ENCODE data around the gene KCNC3.
A peak's percentile ranks its signal among the peaks of the same experiment; 100 is the strongest.

Gene KCNC3

DNA sequence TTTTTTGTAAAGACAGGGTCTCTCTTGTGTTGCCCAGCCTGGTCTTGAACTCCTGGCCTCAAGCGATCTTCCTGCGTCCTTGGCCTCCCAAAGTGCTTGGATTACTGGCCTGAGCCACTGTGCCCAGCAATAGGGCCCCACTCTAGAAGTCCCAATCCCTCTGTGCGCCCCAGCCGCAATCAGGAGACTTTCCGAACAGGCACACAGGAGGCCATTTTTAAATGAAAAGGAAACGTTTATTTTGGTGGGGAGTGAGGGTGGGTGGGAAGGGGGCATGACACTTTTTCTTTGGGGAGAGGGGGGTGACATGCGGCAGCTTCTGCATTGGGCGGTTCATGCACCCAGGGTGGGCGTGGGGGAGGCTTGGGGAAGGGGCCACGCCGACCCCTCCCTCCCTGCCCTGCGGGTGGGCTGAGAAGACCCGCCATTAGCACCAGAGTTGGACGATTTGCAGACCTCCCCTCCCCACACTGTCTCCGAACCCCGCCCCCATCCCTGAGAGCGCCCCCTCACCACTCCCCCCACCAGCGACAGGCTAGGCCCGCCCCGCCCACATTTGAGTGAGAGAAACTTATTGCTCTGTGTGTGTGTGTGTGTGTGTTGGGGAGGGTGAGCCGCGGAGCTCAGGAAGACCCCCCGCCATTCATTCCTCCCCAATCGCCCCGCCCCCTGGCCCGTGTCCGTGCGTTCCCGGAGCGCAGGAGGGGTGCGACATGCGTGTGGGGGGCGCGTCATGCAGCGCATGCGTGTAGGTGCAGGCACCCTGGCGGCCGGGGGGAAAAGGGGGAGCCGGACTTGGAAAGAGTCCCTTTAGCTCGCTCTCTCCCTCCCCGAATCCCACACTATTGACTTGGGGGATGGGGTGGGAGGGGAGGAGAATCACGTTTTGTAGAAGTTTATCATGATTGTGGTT, 17.2 kb downstream of the KCNC3 start:
- ChIA-PET POLR2A (interaction anchor here (0.5 to 1.0 kb wide), 5 partner anchors 14 to 121 kb away, joined by 3 to 8 read pairs (median 4); partner anchors contain the start of gene KCNC3), CTCF (interaction anchor here (0.6 kb wide), 1 partner anchor 39 kb away, joined by 3 read pairs; no protein-coding TSS in a partner anchor)
- Histone ChIP-seq H3K27ac (ENCODE audit: extremely low read depth, low read depth, low read length) (no peak overlapping the region), H3K9me3 (ENCODE audit: control insufficient read depth, insufficient read depth, low read depth, low read length) (no peaks in the 10 kb centered on the region), H3K36me3 (ENCODE audit: control insufficient read depth in 2 of 2, insufficient read depth in 1 of 2, low read length in 2 of 2) (no peaks in the 10 kb centered on the region), H3K4me3 (ENCODE audit: low read depth, low read length) (peak overlapping the region; percentile 20), H3K4me1 (ENCODE audit: control insufficient read depth, insufficient read depth, low read length) (peaks cover 9% of the 10 kb centered on the region)
- TF ChIP-seq YY2 (tag by site-specific recombination; IDR thresholded peaks at IDR 0.05): peak; percentile 38; the same call in 1 of the 2 replicates
- TF ChIP-seq ZFHX2 (tag by site-specific recombination; conservative IDR thresholded peaks at IDR 0.05): peak; percentile 80
- TF ChIP-seq, protein P1, sequence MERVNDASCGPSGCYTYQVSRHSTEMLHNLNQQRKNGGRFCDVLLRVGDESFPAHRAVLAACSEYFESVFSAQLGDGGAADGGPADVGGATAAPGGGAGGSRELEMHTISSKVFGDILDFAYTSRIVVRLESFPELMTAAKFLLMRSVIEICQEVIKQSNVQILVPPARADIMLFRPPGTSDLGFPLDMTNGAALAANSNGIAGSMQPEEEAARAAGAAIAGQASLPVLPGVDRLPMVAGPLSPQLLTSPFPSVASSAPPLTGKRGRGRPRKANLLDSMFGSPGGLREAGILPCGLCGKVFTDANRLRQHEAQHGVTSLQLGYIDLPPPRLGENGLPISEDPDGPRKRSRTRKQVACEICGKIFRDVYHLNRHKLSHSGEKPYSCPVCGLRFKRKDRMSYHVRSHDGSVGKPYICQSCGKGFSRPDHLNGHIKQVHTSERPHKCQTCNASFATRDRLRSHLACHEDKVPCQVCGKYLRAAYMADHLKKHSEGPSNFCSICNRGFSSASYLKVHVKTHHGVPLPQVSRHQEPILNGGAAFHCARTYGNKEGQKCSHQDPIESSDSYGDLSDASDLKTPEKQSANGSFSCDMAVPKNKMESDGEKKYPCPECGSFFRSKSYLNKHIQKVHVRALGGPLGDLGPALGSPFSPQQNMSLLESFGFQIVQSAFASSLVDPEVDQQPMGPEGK (tag by site-specific recombination; IDR thresholded peaks at IDR 0.05): peak; percentile 89
- TF ChIP-seq ZNF23 (tag by site-specific recombination; IDR thresholded peaks at IDR 0.05; ENCODE audit: borderline replicate concordance): no peak
- TF ChIP-seq WT1 (tag by site-specific recombination; IDR thresholded peaks at IDR 0.05): 0 out of 2 replicates have a peak, but pooled peaks have one; percentile 17
- TF ChIP-seq, protein P2, sequence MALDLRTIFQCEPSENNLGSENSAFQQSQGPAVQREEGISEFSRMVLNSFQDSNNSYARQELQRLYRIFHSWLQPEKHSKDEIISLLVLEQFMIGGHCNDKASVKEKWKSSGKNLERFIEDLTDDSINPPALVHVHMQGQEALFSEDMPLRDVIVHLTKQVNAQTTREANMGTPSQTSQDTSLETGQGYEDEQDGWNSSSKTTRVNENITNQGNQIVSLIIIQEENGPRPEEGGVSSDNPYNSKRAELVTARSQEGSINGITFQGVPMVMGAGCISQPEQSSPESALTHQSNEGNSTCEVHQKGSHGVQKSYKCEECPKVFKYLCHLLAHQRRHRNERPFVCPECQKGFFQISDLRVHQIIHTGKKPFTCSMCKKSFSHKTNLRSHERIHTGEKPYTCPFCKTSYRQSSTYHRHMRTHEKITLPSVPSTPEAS (tag by site-specific recombination; IDR thresholded peaks at IDR 0.05): peak; percentile 61
- TF ChIP-seq IKZF3 (tag by site-specific recombination; IDR thresholded peaks at IDR 0.05): 0 out of 2 replicates have a peak, but pooled peaks have one; percentile 27
- TF ChIP-seq ZNF530 (tag by site-specific recombination; IDR thresholded peaks at IDR 0.05; ENCODE audit: low read depth): no peak
- TF ChIP-seq EGR2 (tag by site-specific recombination; IDR thresholded peaks at IDR 0.05; ENCODE audit: low read depth): peak; percentile 54
- TF ChIP-seq GLIS1 (tag by site-specific recombination; IDR thresholded peaks at IDR 0.05): peak; percentile 96
- TF ChIP-seq MZF1 (tag by site-specific recombination; IDR thresholded peaks at IDR 0.05; ENCODE audit: borderline replicate concordance): no peak
- TF ChIP-seq KLF10 (tag by site-specific recombination; IDR thresholded peaks at IDR 0.05): no peak
- TF ChIP-seq ZNF146 (tag by site-specific recombination; IDR thresholded peaks at IDR 0.05): no peak
- no peak for TF ChIP-seq MEIS1 (CRISPR knock-in tag; IDR thresholded peaks at IDR 0.05; ENCODE audit: borderline replicate concordance)
- peak; percentile 77 for TF ChIP-seq KLF9 (tag by site-specific recombination; IDR thresholded peaks at IDR 0.05; ENCODE audit: low read depth)
- TF ChIP-seq, protein P3, sequence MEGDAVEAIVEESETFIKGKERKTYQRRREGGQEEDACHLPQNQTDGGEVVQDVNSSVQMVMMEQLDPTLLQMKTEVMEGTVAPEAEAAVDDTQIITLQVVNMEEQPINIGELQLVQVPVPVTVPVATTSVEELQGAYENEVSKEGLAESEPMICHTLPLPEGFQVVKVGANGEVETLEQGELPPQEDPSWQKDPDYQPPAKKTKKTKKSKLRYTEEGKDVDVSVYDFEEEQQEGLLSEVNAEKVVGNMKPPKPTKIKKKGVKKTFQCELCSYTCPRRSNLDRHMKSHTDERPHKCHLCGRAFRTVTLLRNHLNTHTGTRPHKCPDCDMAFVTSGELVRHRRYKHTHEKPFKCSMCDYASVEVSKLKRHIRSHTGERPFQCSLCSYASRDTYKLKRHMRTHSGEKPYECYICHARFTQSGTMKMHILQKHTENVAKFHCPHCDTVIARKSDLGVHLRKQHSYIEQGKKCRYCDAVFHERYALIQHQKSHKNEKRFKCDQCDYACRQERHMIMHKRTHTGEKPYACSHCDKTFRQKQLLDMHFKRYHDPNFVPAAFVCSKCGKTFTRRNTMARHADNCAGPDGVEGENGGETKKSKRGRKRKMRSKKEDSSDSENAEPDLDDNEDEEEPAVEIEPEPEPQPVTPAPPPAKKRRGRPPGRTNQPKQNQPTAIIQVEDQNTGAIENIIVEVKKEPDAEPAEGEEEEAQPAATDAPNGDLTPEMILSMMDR (tag by site-specific recombination; IDR thresholded peaks at IDR 0.05): peak; percentile 51; the same call in 1 of the 2 replicates
- no peak for TF ChIP-seq ZNF335 (tag by site-specific recombination; conservative IDR thresholded peaks at IDR 0.05)
- no peak for TF ChIP-seq ZNF37A (tag by site-specific recombination; IDR thresholded peaks at IDR 0.05)
- no peak for TF ChIP-seq TCF7L2 (IDR thresholded peaks at IDR 0.05; ENCODE audit: borderline replicate concordance, low read depth, low read length)
- peak; percentile 86 for TF ChIP-seq GLIS2 (tag by site-specific recombination; IDR thresholded peaks at IDR 0.05)
- no peak for TF ChIP-seq ZNF548 (tag by site-specific recombination; IDR thresholded peaks at IDR 0.05)
- no peak for TF ChIP-seq ZNF16 (tag by site-specific recombination; IDR thresholded peaks at IDR 0.05; ENCODE audit: low read depth)
- TF ChIP-seq ZNF366 (tag by site-specific recombination; conservative IDR thresholded peaks at IDR 0.05): peak; percentile 42; the same call in 1 of the 2 replicates
- TF ChIP-seq, protein P4, sequence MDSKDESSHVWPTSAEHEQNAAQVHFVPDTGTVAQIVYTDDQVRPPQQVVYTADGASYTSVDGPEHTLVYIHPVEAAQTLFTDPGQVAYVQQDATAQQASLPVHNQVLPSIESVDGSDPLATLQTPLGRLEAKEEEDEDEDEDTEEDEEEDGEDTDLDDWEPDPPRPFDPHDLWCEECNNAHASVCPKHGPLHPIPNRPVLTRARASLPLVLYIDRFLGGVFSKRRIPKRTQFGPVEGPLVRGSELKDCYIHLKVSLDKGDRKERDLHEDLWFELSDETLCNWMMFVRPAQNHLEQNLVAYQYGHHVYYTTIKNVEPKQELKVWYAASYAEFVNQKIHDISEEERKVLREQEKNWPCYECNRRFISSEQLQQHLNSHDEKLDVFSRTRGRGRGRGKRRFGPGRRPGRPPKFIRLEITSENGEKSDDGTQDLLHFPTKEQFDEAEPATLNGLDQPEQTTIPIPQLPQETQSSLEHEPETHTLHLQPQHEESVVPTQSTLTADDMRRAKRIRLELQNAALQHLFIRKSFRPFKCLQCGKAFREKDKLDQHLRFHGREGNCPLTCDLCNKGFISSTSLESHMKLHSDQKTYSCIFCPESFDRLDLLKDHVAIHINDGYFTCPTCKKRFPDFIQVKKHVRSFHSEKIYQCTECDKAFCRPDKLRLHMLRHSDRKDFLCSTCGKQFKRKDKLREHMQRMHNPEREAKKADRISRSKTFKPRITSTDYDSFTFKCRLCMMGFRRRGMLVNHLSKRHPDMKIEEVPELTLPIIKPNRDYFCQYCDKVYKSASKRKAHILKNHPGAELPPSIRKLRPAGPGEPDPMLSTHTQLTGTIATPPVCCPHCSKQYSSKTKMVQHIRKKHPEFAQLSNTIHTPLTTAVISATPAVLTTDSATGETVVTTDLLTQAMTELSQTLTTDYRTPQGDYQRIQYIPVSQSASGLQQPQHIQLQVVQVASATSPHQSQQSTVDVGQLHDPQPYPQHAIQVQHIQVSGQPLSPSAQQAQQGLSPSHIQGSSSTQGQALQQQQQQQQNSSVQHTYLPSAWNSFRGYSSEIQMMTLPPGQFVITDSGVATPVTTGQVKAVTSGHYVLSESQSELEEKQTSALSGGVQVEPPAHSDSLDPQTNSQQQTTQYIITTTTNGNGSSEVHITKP (tag by site-specific recombination; IDR thresholded peaks at IDR 0.05): 0 out of 2 replicates have a peak, but pooled peaks have one; percentile 32
- TF ChIP-seq, protein P5, sequence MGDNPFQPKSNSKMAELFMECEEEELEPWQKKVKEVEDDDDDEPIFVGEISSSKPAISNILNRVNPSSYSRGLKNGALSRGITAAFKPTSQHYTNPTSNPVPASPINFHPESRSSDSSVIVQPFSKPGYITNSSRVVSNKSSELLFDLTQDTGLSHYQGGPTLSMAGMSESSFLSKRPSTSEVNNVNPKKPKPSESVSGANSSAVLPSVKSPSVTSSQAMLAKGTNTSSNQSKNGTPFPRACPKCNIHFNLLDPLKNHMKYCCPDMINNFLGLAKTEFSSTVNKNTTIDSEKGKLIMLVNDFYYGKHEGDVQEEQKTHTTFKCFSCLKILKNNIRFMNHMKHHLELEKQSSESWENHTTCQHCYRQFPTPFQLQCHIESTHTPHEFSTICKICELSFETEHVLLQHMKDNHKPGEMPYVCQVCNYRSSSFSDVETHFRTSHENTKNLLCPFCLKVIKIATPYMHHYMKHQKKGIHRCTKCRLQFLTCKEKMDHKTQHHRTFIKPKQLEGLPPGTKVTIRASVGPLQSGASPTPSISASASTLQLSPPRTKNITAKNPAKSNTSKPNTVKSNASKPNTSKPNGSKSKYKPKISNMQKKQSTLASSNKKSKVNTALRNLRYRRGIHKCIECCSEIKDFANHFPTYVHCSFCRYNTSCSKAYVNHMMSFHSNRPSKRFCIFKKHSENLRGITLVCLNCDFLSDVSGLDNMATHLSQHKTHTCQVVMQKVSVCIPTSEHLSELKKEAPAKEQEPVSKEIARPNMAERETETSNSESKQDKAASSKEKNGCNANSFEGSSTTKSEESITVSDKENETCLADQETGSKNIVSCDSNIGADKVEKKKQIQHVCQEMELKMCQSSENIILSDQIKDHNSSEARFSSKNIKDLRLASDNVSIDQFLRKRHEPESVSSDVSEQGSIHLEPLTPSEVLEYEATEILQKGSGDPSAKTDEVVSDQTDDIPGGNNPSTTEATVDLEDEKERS (tag by site-specific recombination; IDR thresholded peaks at IDR 0.05): no peak

Measured in HEK293 (cell line).